Caco-2 (cell line): ENCODE measurements around the gene FAM124A. TPM values are rescaled to one million over a fixed set of nuclear protein-coding genes. Genes with fewer than 3 reads are reported as not detected.

Experiments used
- BruUV-seq: library from RNA; stranded (reverse); fragments of 400-500 nt; replicated peaks from 2 replicates; lab custom pipeline; 2021; lab: Mats Ljungman, UMichigan
- CTCF ChIA-PET: fragments of 300-600 bp; sonication (Branson Sonifier 250); formaldehyde crosslinking; loops from one replicate; lab custom pipeline; 2022; ENCODE audit warnings: antibody characterized with exemption; lab: Charles Lee
- POLR2A ChIA-PET: fragments of 300-600 bp; sonication (Branson Sonifier 250); formaldehyde crosslinking; loops from one replicate; lab custom pipeline; 2022; ENCODE audit warnings: antibody characterized with exemption; lab: Charles Lee
- DNase-seq, 2 experiments: peaks; one replicate each; pipeline versions ENCODE4 v3.0.0 to v3.0.0-alpha.2; 2020 to 2022
- H3K27me3 ChIP-seq: replicated peaks from 2 replicates; pipeline ENCODE4 v1.6.0; 2011; ENCODE audit warnings: low read length; ENCODE audit not compliant: control insufficient read depth, insufficient read depth
- H3K36me3 ChIP-seq: 2 replicates; pipeline ENCODE4 v1.5.1; 2011; ENCODE audit warnings: low read length; ENCODE audit not compliant: control insufficient read depth, insufficient read depth
- H3K4me1 ChIP-seq: fragments of 250-450 bp; sonication (Bioruptor Pico); 2 replicates; pipeline ENCODE4 v1.5.1; 2020; ENCODE audit warnings: mild to moderate bottlenecking
- H3K4me3 ChIP-seq: 2 replicates; pipeline ENCODE4 v1.5.1; 2011; ENCODE audit warnings: low read depth, mild to moderate bottlenecking, control low read depth, low read length
- H3K9me3 ChIP-seq: fragments of 250-450 bp; sonication (Bioruptor Pico); 2 replicates; pipeline ENCODE4 v1.5.1; 2020; ENCODE audit warnings: mild to moderate bottlenecking, moderate library complexity
- H3K27ac Mint-ChIP-seq: one replicate; pipeline ENCODE4 v1.8.0; 2022; ENCODE audit warnings: mixed read lengths; ENCODE audit not compliant: unreplicated experiment
- H3K27me3 Mint-ChIP-seq: one replicate; pipeline ENCODE4 v1.8.0; 2022; ENCODE audit warnings: mixed read lengths; ENCODE audit not compliant: insufficient read depth, unreplicated experiment
- H3K36me3 Mint-ChIP-seq: one replicate; pipeline ENCODE4 v1.8.0; 2022; ENCODE audit warnings: mild to moderate bottlenecking, mixed read lengths; ENCODE audit not compliant: insufficient read depth, unreplicated experiment
- H3K4me1 Mint-ChIP-seq: one replicate; pipeline ENCODE4 v1.8.0; 2022; ENCODE audit warnings: low read depth, mixed read lengths; ENCODE audit not compliant: unreplicated experiment
- H3K4me3 Mint-ChIP-seq: one replicate; pipeline ENCODE4 v1.8.0; 2022; ENCODE audit warnings: mild to moderate bottlenecking, moderate library complexity, mixed read lengths; ENCODE audit not compliant: unreplicated experiment
- H3K9me3 Mint-ChIP-seq: one replicate; pipeline ENCODE4 v1.8.0; 2022; ENCODE audit warnings: mixed read lengths; ENCODE audit not compliant: unreplicated experiment
- CTCF ChIP-seq, 2 experiments: fragments of 200-600 bp in 1 of 2; IDR thresholded peaks; 1 replicate in 1 of 2; 2 replicates in 1 of 2; pipeline versions ENCODE4 v1.5.1 to v1.8.0; 2011 to 2022; ENCODE audit warnings: antibody characterized with exemption in 1 of 2, control low read depth in 1 of 2, inconsistent platforms in 1 of 2, low read depth in 1 of 2, low read length in 1 of 2, mild to moderate bottlenecking in 1 of 2, moderate library complexity in 1 of 2; ENCODE audit not compliant: insufficient read depth in 1 of 2, severe bottlenecking in 1 of 2, unreplicated experiment in 1 of 2
- intact Hi-C: fragments of 100-400 bp; cut with micrococcal nuclease; formaldehyde crosslinking; loops from one replicate; pipeline ENCODE4 v1.10.0; 2022; ENCODE audit not compliant: unreplicated experiment
- total RNA-seq: library from RNA; stranded (reverse); gene quantifications from 2 replicates; pipeline ENCODE4 v1.2.3, GENCODE V29; 2022

Gene FAM124A
- total RNA-seq, 1 experiment from 2014 or later = 0.52 TPM

GRCh38 chr13:51240958-51241357, 18.8 kb downstream of the FAM124A start:
- H3K27ac Mint-ChIP-seq = no peak overlapping the region

GRCh38 chr13:51241720-51242119, 19.5 kb downstream of the FAM124A start:
- H3K27ac Mint-ChIP-seq = no peak overlapping the region

More at GRCh38 chr13:51240958-51241357, 18.8 kb downstream of the FAM124A start:
- Histone ChIP-seq H3K36me3 (no peaks in the 10 kb centered on the region), H3K4me1 (no peaks in the 10 kb centered on the region), H3K27me3 (no peaks in the 10 kb centered on the region; the same call in 1 of the 2 replicates), H3K4me3 (no peak overlapping the region), H3K9me3 (no peaks in the 10 kb centered on the region)
- Mint-ChIP-seq H3K36me3 (no peaks in the 10 kb centered on the region), H3K9me3 (no peaks in the 10 kb centered on the region), H3K27me3 (no peaks in the 10 kb centered on the region), H3K4me3 (no peak overlapping the region), H3K4me1 (no peaks in the 10 kb centered on the region)
- CTCF ChIA-PET = no interaction called here
- intact Hi-C loops = no loop called here
- POLR2A ChIA-PET = no interaction called here
- BruUV-seq = no TSS peak
- no peak for TF ChIP-seq CTCF (IDR thresholded peaks at IDR 0.05; ENCODE audit: insufficient read depth in 1 of 2, low read depth in 1 of 2, low read length in 1 of 2, severe bottlenecking in 1 of 2, unreplicated experiment in 1 of 2)
- DNase-seq = no peak

GRCh38 chr13:51243227-51243626, 21.0 kb downstream of the FAM124A start:
- intact Hi-C loops = no loop called here
- CTCF ChIA-PET = interaction anchor here (1.2 kb wide), 1 partner anchor 43 kb away, joined by 3 read pairs; no protein-coding TSS in a partner anchor
- no peak overlapping the region for H3K4me3 Mint-ChIP-seq

More at GRCh38 chr13:51241720-51242119, 19.5 kb downstream of the FAM124A start:
- Mint-ChIP-seq H3K4me3 (no peak overlapping the region), H3K9me3 (no peaks in the 10 kb centered on the region), H3K4me1 (no peaks in the 10 kb centered on the region), H3K27me3 (no peaks in the 10 kb centered on the region), H3K36me3 (no peaks in the 10 kb centered on the region)
- Histone ChIP-seq H3K4me3 (no peak overlapping the region), H3K4me1 (no peaks in the 10 kb centered on the region), H3K9me3 (no peaks in the 10 kb centered on the region), H3K36me3 (no peaks in the 10 kb centered on the region), H3K27me3 (peaks cover 1% of the 10 kb centered on the region)
- ChIA-PET CTCF (interaction anchor here (0.7 kb wide), 1 partner anchor 79 kb away, joined by 3 read pairs; no protein-coding TSS in a partner anchor), POLR2A (no interaction called here)
- no peak for DNase-seq
- no peak for TF ChIP-seq CTCF (IDR thresholded peaks at IDR 0.05; ENCODE audit: insufficient read depth in 1 of 2, low read depth in 1 of 2, low read length in 1 of 2, severe bottlenecking in 1 of 2, unreplicated experiment in 1 of 2)
- no TSS peak for BruUV-seq
- intact Hi-C loops = no loop called here

More at GRCh38 chr13:51243227-51243626, 21.0 kb downstream of the FAM124A start:
- POLR2A ChIA-PET = no interaction called here
- no peaks in the 10 kb centered on the region for H3K27me3 Mint-ChIP-seq
- BruUV-seq = no TSS peak
- H3K27ac Mint-ChIP-seq = no peak overlapping the region
- TF ChIP-seq CTCF (IDR thresholded peaks at IDR 0.05; ENCODE audit: insufficient read depth in 1 of 2, low read depth in 1 of 2, low read length in 1 of 2, severe bottlenecking in 1 of 2, unreplicated experiment in 1 of 2) = no peak
- H3K9me3 Mint-ChIP-seq = no peaks in the 10 kb centered on the region
- H3K27me3 ChIP-seq = peaks cover 1% of the 10 kb centered on the region; the same call in 1 of the 2 replicates
- H3K36me3 Mint-ChIP-seq = no peaks in the 10 kb centered on the region
- no peaks in the 10 kb centered on the region for H3K4me1 Mint-ChIP-seq
- no peaks in the 10 kb centered on the region for H3K9me3 ChIP-seq
- no peaks in the 10 kb centered on the region for H3K4me1 ChIP-seq
- DNase-seq = no peak
- H3K4me3 ChIP-seq = no peak overlapping the region
- no peaks in the 10 kb centered on the region for H3K36me3 ChIP-seq
